AG04450 (cell line): ENCODE data around the gene CECR2. TPM values are rescaled to one million over a fixed set of nuclear protein-coding genes. Genes with fewer than 3 reads are reported as not detected.

Experiments
- CTCF ChIA-PET: fragments of 300-600, 350-600 bp; formaldehyde crosslinking; extraction: SDS; loops from one replicate; lab custom pipeline; 2022; ENCODE audit warnings: antibody characterized with exemption, inconsistent platforms; lab: Charles Lee
- POLR2A ChIA-PET: fragments of 350-600 bp; formaldehyde crosslinking; extraction: SDS; loops from one replicate; lab custom pipeline; 2021; ENCODE audit warnings: antibody characterized with exemption, inconsistent platforms; lab: Yijun Ruan, JAX
- DNase-seq: peaks from one replicate; pipeline ENCODE4 v3.0.0-alpha.2; 2011; ENCODE audit warnings: low read depth, low spot score
- H3K27ac ChIP-seq: one replicate; pipeline ENCODE4 v1.5.1; 2012; ENCODE audit warnings: low read depth, low read length, control low read depth
- H3K27me3 ChIP-seq: one replicate; pipeline ENCODE4 v1.6.0; 2012; ENCODE audit warnings: low read length; ENCODE audit not compliant: control insufficient read depth, insufficient read depth
- H3K4me3 ChIP-seq: 2 replicates; pipeline ENCODE4 v1.5.1; 2011; ENCODE audit warnings: mild to moderate bottlenecking, low read depth, low read length, control low read depth
- H3K9me3 ChIP-seq: 2 replicates; pipeline ENCODE4 v1.5.1; 2012; ENCODE audit warnings: low read length; ENCODE audit not compliant: control insufficient read depth, insufficient read depth
- CTCF ChIP-seq: IDR thresholded peaks from 2 replicates; pipeline ENCODE4 v1.5.1; 2011; ENCODE audit warnings: low read depth, low read length, control low read depth, inconsistent platforms
- polyA plus RNA-seq: library from polyadenylated mRNA; depleted of rRNA; stranded (reverse); fragments of >200 nt; gene quantifications from 2 replicates; pipeline ENCODE4 v1.2.3, GENCODE V29; 2011

The CECR2 gene
- polyA plus RNA-seq, 1 experiment, result not detected

- Histone ChIP-seq H3K9me3 (no peaks in the 10 kb centered on the region), H3K27ac (no peak overlapping the region), H3K4me3 (no peak overlapping the region), H3K27me3 (no peaks in the 10 kb centered on the region)
- POLR2A ChIA-PET, result no interaction called here
- CTCF ChIA-PET, result interaction anchor here (1.0 kb wide), 1 partner anchor 210 kb away, joined by 3 read pairs; no protein-coding TSS in a partner anchor
- DNase-seq, result no peak
- no peak for TF ChIP-seq CTCF
These were observed 12.1 kb downstream of the CECR2 start for GRCh38 chr22:17381192-17381913.

DNA sequence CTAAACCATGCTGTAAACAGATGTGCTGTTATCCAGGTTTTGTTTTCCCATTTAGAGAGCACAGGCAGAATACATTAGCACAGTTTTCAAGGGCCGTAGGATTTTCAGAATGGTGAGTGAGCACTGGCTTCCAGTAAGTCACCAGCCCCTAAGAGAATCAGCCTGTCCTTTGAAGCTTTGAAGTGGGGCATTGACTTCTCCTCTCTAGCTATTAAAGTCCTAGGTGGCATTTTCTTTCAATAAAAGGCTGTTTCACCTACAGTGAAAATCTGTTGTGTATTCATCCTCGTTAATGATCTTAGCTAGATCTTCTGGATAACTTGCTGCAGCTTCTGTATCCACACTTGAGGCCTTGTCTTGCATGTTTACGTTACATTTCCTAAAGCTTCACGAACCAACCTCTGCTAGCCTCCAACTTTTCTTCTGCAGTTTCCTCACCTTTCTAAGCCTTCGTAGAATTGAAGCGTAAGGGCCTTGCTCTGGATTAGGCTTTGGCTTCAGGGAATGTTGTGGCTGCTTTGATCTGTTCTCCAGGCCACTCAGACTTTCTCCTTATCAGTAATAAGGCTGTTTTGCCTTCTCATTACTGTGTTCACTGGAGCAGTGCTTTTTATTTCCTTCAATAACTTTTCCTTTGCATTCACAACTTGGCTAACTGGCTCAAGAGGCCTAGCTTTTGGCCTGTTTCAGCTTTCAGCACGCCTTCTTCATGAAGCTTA is 15.5 kb downstream of the CECR2 start:
- ChIA-PET POLR2A (no interaction called here), CTCF (no interaction called here)
- H3K27ac ChIP-seq, result no peak overlapping the region
- H3K4me3 ChIP-seq, result no peak overlapping the region
- no peak for TF ChIP-seq CTCF
- no peaks in the 10 kb centered on the region for H3K27me3 ChIP-seq
- no peak for DNase-seq
- no peaks in the 10 kb centered on the region for H3K9me3 ChIP-seq

- CTCF ChIA-PET, result interaction anchor here (1.5 kb wide), 1 partner anchor 171 kb away, joined by 3 read pairs; no protein-coding TSS in a partner anchor
- no peak for TF ChIP-seq CTCF
- no peak overlapping the region for H3K27ac ChIP-seq
These were observed 18.1 kb downstream of the CECR2 start for GRCh38 chr22:17387356-17387755.

DNA sequence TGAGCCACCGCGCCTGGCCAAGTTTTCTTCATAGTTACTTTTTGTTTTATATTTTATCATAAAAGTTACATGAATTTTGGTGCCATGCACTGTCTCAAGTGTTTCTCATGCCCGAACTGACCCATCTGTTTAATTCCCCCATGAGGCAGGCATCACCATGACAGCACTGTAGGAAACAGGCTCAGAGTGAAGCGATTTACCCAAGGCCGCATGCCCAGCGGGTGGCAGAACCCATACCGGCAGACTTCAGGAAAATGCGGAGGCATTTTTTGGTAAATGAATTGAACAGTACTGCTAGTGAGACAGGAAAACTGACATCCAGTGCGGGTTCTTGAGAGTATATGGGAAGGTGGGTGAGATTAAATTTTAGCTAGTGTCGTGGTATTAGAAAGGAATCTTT is 19.0 kb downstream of the CECR2 start:
- Histone ChIP-seq H3K27me3 (no peaks in the 10 kb centered on the region), H3K4me3 (no peak overlapping the region), H3K27ac (no peak overlapping the region), H3K9me3 (no peaks in the 10 kb centered on the region)
- POLR2A ChIA-PET, result no interaction called here
- TF ChIP-seq CTCF, result no peak
- CTCF ChIA-PET, result no interaction called here
- DNase-seq, result no peak

More at GRCh38 chr22:17387356-17387755, 18.1 kb downstream of the CECR2 start:
- no peak for DNase-seq
- H3K9me3 ChIP-seq, result no peaks in the 10 kb centered on the region
- H3K27me3 ChIP-seq, result no peaks in the 10 kb centered on the region
- POLR2A ChIA-PET, result no interaction called here
- no peak overlapping the region for H3K4me3 ChIP-seq

DNA sequence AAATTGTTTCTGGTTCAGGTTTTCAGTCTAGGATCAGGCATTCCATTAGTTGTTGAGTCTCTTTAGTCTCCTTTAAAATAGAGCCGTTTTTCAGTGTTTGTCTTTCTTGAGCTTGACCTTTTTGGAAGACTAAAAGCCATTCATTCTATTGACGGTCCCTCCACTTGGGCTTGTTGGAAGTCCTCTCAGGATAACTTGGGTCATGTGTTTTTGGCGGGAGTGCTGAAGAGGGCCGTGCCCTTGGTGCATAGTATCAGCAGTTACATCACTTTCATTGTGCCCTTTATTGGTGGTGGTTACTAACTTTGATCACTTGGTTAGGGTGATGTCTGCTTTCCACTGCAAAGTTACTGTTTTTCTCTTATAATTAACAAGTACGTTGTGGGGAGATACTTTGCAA is 20.8 kb downstream of the CECR2 start:
- CTCF ChIA-PET, result no interaction called here
- no peak overlapping the region for H3K4me3 ChIP-seq
- H3K27me3 ChIP-seq, result no peaks in the 10 kb centered on the region
- H3K27ac ChIP-seq, result no peak overlapping the region
- no peak for DNase-seq
- TF ChIP-seq CTCF, result no peak
- POLR2A ChIA-PET, result no interaction called here
- H3K9me3 ChIP-seq, result no peaks in the 10 kb centered on the region
